SK-N-SH (cell line): ENCODE results near the gene ARHGEF10L.

Source experiments
- CTCF ChIP-seq: fragments of 200-600 bp; sonication (generic); IDR thresholded peaks from 2 replicates; pipeline ENCODE4 v1.6.1; 2017; ENCODE audit warnings: antibody characterized with exemption, mild to moderate bottlenecking, moderate library complexity
- FOXM1 ChIP-seq: IDR thresholded peaks from 2 replicates; pipeline ENCODE4 v1.4.0; 2012; ENCODE audit warnings: low read depth, mild to moderate bottlenecking
- JUND ChIP-seq: IDR thresholded peaks from 2 replicates; pipeline ENCODE4 v1.4.0; 2012
- NFIC ChIP-seq: IDR thresholded peaks from 2 replicates; pipeline ENCODE4 v1.4.0; 2012; ENCODE audit warnings: borderline replicate concordance
- RAD21 ChIP-seq: IDR thresholded peaks from 2 replicates; pipeline ENCODE4 v1.6.1; 2012; ENCODE audit warnings: mild to moderate bottlenecking, low read length
- SMC3 ChIP-seq: IDR thresholded peaks from 2 replicates; pipeline ENCODE4 v1.6.1; 2012; ENCODE audit warnings: low read depth, low read length, improper control_type of control experiment
- TAF1 ChIP-seq: IDR thresholded peaks from 2 replicates; pipeline ENCODE4 v1.6.1; 2012; ENCODE audit warnings: low read depth, mild to moderate bottlenecking, low read length, moderate library complexity, borderline replicate concordance
- ZBTB33 ChIP-seq: IDR thresholded peaks from 2 replicates; pipeline ENCODE4 v1.4.0; 2012; ENCODE audit warnings: low read depth, borderline replicate concordance

DNA sequence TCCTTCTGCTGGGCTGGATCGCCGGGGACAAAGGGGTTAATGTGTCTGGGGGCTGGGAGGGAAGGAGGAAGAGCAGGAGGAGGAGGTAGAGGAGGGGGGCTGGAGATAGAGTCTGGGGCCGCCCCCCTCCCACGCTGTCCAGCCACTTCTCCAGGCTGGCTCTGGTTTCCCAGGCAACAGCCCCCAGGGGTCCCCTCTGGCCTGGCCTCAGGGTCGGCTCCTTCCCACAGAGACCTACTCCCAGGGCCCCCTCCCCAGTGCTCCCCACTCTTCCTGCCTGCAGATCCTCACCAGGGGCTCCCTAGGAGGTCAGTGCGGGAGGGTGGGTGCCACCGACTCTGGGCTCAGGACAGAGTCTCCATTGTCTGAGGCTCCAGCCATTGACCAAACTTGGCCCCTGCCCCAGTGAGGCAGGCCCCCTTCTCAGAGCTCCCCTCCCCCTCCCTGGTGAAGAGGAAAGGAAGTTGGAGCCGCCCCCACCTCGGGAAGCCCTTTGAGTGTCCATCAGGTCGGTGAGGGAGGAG, 34.1 kb downstream of the ARHGEF10L start:
- TF ChIP-seq CTCF (no peak), ZBTB33 (no peak), JUND (no peak), RAD21 (no peak), NFIC (no peak), TAF1 (no peak), SMC3 (no peak), FOXM1 (no peak)
